ENCODE measurements around the gene MND1.
"Not testable (repeated sequence)": the region's sequence is repeated elsewhere in the genome, so short reads cannot be mapped to it uniquely, and the experiment has no call there.

Gene MND1

DNA sequence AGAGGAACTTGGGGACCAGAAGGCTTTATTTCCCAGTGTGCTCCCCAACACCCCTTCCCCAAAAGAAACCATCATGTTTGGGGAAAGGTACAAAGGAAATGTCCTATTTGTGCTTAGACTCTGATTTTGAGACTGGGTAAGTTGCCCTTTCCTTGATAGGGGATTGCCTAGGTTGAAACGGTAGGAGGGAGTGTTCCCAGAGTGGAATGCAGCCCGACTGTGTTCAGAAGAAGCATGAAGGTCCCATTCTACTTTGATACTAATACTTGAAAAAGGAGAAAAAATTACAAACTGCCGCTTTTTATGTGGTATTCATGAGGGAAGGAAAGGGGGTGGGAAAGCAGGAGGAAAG, 89.2 kb downstream of the MND1 start:
- in situ Hi-C loops (cut with MboI; ENCODE audit: low sequenced_read_pairs): no loop called here

DNA sequence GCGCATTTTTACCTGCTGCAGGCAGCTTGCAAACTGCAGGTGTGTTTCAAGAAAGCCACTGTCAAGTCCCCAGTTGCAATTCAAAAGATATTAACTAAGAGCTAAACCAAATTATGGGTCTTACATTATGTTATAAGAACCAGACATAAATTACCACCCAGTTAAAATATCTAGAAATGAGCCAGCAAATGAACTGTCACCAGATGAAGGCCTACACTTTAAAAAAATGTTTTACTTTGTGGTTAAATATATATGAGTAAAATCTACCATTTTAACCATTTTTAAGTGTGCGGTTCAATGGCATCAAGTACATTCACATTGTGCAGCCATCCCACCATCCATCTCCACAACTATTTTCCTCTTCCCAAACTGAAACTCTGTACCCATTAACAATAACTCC, 89.7 kb downstream of the MND1 start:
- in situ Hi-C loops (cut with MboI; ENCODE audit: low sequenced_read_pairs): no loop called here

DNA sequence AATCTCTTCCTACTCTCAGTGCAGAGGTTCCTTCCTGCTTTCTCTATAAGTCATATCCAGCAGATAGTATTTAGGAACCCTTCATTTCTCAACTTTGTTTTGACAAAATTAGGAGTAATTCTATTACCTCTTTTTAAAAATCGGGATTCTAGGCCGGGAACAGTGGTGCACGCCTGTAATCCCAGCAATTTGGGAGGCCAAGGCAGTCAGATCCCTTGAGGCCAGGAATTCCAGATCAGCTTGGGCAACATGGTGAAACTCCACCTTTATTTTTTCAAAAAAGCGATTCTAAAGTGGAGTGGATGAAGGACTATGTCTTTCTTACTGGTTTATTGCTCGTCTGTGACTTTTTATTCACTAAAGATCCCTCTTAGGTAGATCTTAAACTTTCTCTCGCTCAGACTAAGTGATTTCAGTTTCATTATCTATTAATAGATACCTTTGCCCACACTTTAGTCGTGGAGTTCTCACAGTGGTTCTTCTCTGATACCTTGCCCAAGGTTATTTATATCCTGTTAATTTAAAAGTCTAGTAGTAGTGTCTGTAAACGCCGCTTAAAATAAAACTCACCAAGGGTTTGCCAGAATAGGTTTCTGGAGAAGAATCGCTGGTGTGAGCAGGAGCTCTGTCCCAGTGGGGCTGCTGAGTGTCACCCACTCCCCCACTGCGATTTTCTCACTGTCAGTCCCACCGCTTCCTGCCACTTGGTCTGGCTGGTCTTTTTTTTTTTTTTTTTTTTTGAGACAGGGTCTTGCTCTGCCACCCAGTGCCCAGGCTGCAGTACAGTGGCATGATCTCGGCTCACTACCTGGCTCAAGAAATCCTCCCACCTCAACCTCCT, 94.6 kb downstream of the MND1 start:
- in situ Hi-C loops (cut with MboI; ENCODE audit: low sequenced_read_pairs): no loop called here

DNA sequence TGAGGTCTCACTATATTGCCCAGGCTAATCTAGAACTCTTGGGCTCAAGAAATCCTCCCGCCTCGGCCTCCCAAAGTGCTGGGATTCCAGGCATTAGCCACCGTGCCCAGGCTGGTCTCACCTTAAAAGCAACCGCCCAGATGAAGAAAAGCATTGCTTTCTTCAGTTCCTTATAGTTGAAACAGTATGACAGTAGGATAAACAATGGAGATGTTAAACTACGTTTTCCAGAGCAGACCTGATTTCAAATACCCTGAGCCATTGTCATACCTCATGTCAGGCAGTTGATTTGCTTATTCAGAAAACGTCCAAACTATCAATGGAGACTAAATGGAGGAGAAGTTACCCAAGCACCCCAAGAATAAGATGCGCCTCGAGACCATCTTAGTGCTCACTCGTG, 95.3 kb downstream of the MND1 start:
- in situ Hi-C loops (cut with MboI; ENCODE audit: low sequenced_read_pairs): no loop called here

DNA sequence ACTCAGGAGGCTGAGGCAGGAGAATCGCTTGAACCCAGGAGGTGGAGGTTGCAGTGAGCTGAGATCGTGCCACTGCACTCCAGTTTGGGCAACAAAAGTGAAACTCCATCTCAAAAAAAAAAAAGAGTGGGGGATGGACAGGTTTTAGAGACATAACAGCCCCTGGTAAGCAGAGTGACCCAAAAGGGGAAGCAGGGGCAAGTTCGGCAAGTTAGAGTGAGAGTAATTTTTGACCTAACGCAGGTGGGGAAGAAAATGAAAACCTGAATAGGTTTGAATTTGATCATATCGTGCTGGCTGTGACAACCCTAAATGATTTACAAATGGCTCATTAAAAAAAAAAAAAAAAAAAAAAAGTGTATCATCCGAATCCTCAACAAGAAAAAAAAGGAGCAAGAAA, 96.0 kb downstream of the MND1 start:
- in situ Hi-C loops (cut with MboI; ENCODE audit: low sequenced_read_pairs): no loop called here

DNA sequence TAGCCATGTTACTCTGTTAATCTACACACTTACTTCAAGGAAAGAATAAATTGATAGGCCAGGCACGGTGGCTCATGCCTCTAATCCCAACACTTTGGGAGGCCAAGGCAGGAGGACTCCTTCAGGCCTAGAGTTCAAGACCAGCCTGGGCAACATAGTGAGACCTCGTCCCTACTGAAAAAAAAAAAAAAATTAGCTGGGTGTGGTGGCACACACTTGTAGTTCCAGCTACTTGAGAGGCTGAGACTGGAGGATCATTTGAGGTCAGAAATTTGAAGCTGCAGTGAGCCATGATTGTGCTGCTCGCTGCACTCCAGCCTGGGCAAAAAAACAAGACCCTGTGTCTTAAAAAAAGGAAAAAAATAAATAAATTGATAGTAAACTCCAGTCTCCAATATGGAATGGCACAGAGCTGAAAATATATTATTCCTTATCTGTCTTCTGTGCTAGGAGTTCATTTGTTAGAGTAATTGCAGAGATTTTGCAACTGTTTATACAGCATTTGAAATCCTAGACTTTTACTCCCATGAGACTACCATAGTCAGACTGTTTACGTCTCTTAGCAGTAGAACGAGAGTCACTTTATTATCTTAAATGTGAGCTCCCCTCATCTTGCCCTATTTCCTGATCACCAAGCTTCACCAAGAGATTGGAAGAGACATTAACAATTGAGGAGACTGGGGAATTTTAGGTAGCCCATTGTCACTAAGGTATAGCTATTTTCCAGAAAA, 102.9 kb downstream of the MND1 start:
- in situ Hi-C loops (cut with MboI; ENCODE audit: low sequenced_read_pairs): no loop called here

DNA sequence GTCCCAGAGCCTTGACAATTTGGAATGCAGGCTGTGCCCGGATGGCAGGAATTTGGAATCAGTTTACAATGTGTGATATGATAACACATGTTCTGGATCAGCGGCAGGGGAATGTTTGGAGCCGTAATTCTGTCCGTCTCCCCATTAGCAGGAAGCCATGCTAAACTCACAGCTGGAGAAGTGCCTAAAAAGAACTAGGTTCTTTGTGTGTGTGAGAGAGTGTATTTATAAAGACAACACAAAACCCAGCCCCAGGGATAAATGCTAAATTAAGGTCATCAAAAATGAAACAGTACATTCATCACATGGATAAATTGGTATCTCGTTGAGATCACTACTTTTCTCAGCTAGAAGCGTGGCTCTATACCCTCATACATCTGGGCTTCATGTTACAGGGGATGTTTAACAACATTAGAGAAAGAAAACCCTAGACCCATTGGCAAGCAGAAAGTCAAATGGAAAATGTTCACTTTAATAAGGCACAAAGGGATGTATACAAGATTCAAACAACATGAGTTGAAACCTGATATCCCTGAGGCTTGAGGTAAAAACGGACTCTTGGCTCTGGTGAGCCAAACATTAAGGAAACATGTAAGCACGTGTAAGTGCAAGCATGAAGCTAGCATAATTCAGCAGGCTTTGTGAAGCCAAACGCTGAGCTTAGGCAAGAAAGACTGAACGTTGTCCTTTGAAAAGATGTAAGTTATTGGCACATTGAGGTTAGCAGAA, 103.7 kb downstream of the MND1 start:
- in situ Hi-C loops (cut with MboI; ENCODE audit: low sequenced_read_pairs): no loop called here

DNA sequence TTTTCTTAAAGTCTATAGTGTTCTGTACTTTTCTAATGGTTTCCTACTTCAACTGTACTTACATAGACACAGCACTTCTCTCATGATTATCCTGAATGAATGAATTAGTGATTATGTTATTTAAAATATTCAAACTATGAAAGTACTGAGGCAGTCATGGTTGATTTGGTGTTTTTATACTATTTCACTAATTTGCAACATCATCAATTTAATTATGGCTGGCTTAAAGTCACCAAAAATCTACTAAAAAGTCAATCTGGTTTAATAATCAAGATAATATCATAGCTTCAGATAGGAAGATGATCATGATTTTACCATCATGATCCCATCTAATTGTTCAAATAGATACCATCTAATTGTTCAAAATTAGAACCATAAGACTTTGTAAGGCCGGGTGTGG, 104.8 kb downstream of the MND1 start:
- in situ Hi-C loops (cut with MboI; ENCODE audit: low sequenced_read_pairs): no loop called here

DNA sequence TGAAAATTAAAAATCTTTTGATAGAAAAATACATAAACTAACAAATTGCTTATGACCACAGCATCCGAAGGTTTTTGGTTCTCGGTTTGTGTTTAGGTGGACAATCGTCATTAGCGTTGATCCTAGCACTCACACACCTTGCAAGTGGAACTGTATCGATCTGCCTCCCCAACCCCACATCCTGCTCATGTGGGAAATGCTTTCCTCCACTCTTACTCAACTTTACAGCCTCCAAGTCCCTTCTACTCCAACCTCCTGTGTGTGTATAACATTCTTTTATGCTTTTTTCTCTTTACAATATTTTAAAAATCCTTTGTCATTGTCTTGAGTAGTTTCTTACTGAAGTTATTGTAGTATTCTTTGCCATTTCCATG, 106.0 kb downstream of the MND1 start:
- in situ Hi-C loops (cut with MboI; ENCODE audit: low sequenced_read_pairs): no loop called here

DNA sequence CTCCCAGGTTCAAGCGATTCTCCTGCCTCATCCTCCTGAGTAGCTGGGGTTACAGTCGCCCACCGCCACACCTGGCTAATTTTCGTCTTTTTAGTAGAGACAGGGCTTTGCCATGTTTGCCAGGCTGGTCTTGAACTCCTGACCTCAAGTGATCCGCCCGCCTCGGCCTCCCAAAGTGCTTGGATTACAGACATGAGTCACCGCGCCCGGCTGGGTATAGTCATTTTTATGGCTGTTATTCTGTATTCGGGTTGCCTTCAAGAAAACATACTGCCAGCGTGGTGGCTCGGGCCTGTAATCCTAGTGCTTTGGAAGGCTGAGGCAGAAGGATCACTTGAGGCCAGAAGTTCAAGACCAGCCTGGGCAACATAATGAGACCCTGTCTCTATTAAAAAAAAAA, 106.7 kb downstream of the MND1 start:
- in situ Hi-C loops (cut with MboI; ENCODE audit: low sequenced_read_pairs): not testable (repeated sequence)

DNA sequence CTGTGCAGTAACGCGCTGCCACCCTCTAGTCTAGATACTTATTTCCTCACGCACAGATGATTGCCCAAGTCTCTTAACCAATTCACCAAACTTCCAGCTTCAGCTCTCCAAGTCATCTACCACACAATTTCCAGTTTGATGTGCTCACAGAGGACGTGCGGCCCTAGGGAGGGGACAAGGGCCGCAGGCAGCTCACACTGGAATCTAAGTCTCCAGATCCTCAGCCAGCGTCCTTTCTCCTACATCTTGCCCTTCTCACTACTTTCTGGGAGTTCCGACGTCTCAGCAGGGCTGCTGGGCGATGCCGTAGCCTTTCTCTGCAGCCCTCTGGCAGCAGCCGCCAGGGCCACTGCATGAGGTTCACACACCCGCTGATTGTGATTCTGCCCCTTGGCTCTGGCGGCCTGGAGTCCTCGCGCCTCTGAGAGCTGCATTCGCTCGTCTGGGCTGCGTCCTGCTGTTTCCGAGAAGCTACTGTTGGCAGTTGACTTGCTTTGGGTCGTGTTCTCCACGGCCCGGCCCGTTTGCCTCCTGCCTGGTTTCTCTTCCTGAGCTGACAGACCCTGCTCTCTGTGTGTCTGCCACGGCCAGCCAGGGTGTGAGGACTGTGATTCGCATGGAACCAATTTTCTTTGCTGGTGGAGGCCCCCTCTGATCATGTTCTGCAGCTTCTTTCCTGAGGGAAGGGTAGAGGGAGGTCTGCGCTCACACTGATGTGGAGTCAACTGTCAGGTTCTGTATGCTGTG, 107.6 kb downstream of the MND1 start:
- in situ Hi-C loops (cut with MboI; ENCODE audit: low sequenced_read_pairs): no loop called here

DNA sequence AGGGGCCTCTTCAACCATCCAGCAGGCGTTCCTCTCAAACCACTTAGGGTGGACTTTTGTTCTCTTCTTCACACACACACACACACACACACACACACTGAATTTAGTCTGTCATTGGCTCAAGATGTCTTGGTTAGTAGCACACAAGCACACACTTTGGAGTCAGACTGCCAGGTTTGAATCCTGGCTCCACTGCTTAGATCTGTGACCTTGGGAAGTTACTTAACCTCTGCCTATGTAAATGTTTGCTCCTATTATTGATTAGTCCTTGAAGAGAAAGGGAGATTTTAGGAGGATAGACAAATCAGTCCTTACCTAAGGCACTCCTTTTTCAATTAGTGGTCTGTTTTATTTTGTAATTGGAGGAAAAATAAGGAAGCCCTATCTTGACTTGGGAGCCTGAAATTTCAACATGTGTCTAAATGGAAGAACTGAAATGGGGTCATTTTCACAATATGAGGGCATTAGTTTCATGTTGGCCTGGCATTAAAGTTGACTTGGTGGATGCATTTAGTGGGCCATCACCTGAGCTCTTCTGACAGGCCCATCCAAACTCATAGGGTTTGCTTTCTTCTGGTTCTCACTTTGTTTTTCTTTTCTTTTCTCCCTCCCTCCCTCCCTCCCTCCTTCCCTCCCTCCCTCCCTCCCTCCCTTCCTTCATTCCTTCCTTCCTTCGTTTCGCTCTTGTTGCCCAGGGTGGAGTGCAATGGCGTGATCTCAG, 108.3 kb downstream of the MND1 start:
- in situ Hi-C loops (cut with MboI; ENCODE audit: low sequenced_read_pairs): no loop called here

DNA sequence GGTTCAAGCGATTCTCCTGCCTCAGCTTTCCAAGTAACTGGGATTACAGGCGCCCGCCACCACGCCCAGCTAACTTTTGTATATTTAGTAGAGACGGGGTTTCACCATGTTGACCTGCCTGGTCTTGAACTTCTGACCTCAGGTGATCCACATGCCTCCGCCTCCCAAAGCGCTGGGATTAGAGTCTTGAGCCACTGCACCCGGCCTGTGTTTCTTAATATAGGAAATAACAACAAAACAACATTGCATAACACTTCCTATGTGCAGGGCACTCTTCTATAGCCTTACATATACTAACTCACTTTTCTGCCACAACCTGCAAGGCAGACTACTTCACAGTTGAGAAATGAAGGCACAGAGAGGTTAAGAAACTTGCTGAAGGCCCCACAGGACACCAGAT, 108.9 kb downstream of the MND1 start:
- in situ Hi-C loops (cut with MboI; ENCODE audit: low sequenced_read_pairs): no loop called here

DNA sequence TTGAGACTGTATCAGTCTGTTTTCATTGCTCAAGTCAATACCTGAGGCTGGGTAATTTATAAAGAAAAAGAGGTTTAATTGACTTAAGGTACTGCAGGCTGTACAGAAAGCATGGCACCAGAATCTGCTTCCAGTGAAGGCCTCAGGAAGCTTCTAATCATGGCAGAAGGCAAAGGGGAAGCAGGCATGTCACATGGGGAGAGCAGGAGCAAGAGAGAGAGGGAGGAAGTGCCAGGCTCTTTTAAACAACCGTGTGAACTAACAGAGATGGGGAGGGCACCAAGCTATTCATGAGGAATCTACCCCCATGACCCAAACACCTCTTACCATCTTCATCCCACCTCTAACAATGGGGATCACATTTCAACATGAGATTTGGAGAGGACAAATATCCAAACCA, 114.5 kb downstream of the MND1 start:
- in situ Hi-C loops (cut with MboI; ENCODE audit: low sequenced_read_pairs): no loop called here

DNA sequence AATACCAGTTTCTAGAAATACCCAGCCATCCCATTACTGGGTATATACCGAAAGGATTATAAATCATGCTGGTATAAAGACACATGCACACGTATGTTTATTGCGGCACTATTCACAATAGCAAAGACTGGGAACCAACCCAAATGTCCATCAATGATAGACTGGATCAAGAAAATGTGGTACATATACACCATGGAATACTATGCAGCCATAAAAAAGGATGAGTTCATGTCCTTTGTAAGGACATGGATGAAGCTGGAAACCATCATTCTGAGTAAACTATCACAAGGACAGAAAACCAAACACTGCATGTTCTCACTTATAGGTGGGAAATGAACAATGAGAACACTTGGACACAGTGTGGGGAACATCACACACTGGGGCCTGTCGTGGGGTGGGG, 117.1 kb downstream of the MND1 start:
- in situ Hi-C loops (cut with MboI; ENCODE audit: low sequenced_read_pairs): not testable (repeated sequence)

DNA sequence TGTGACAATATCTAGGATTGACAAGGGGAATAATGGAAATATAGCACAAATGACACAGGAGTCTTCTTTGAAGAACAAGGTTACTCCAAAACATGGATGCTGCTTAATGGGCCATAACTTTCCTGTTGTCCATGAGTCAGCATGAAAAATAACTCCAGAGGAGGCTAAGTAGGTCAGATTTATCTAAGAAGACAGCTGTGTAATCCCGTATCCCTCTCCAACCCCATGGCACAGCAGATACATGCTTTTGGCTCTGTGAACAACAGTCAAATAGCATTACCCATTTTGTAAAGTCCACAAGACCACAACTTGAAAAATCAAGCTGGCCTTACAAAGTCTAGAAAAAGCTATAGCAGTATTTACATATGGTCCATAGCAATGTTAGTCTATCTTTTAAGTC, 119.6 kb downstream of the MND1 start:
- in situ Hi-C loops (cut with MboI; ENCODE audit: low sequenced_read_pairs): no loop called here
